HFFc6 (cell line): Measurements from ENCODE around the gene FOXG1. TPM values are rescaled to one million over a fixed set of nuclear protein-coding genes. Genes with fewer than 3 reads are reported as not detected.
A peak's percentile ranks its signal among the peaks of the same experiment; 100 is the strongest.

Experiments used
- DNase-seq: peaks from one replicate; pipeline ENCODE4 v3.0.0-alpha.2; 2018
- H3K27ac Mint-ChIP-seq: 2 replicates; pipeline ENCODE4 v1.8.0; 2020; ENCODE audit warnings: mild to moderate bottlenecking, mixed read lengths
- H3K27me3 Mint-ChIP-seq: 2 replicates; pipeline ENCODE4 v1.8.0; 2021; ENCODE audit warnings: mild to moderate bottlenecking, moderate library complexity, mixed read lengths; ENCODE audit not compliant: insufficient read depth
- H3K36me3 Mint-ChIP-seq: 2 replicates; pipeline ENCODE4 v1.8.0; 2021; ENCODE audit warnings: low read depth, mixed read lengths
- H3K4me1 Mint-ChIP-seq: 2 replicates; pipeline ENCODE4 v1.8.0; 2020; ENCODE audit warnings: low read depth, mixed read lengths
- H3K4me3 Mint-ChIP-seq: 2 replicates; pipeline ENCODE4 v1.8.0; 2020; ENCODE audit warnings: mild to moderate bottlenecking, moderate library complexity, mixed read lengths
- H3K9me3 Mint-ChIP-seq: 2 replicates; pipeline ENCODE4 v1.8.0; 2020; ENCODE audit warnings: mild to moderate bottlenecking, mixed read lengths
- total RNA-seq, 6 experiments: library from RNA; stranded (reverse); fragmentation: NEBNext Ultra II Directional; extraction: Animal tissue kit (Norgen Biotek cat#: 25700); gene quantifications; 2 replicates in 1 of 6; 3 replicates in 5 of 6; pipeline ENCODE4 v1.2.3, GENCODE V29; 2021
- TF ChIP-seq, protein P1 (sequence below): fragments of 200-600 bp; sonication (generic); IDR thresholded peaks from 2 replicates; pipeline ENCODE4 v1.5.0; 2021; ENCODE audit warnings: antibody characterized with exemption, mild to moderate bottlenecking

The FOXG1 gene
- total RNA-seq, 6 experiments from 2014 or later, result 0.06 TPM; not detected in 5

DNA sequence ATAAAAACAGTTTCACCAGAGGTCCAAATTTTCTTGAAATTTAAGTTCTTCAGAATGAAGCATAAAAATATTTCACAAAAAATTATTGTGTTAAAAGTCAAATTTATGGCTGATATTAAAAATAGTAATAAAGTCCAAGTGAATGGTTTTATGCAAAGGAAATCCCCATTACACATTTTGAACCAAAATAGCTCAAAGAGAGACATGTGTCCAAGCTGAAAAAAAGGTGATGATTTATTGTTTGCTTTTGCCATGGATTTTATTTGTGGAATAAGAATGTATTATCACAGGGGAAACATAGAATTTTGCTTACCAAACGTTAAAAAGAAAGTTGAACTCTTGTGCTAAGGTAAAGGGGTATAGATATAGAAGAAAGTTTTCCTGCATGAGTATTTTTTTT is 4.6 kb downstream of the FOXG1 start:
- Mint-ChIP-seq H3K36me3 (0 out of 2 replicates have a peak, but pooled peaks cover 9% of the 10 kb centered on the region), H3K4me3 (no peak overlapping the region)

DNA sequence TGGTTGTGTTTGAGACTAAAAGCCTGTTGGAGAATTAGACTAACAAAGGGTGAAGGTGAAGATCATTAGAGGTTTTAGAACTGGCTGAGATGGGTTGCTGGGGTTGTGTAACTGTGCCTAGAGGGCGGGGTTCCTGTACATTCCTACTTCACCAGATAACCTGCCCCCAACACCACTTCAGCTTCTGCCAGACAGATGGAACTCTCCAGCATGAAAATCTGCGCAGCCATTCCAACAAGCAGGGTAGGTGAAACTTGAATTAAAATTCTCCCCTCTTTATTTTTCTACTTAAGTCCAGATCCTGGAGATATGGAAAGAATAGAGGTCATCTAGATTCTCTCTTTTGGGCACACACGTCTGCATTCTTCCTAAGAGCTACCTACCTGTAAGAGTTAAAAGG is 6.0 kb downstream of the FOXG1 start:
- Mint-ChIP-seq H3K4me1 (peaks cover 19% of the 10 kb centered on the region), H3K9me3 (peaks cover 12% of the 10 kb centered on the region), H3K36me3 (0 out of 2 replicates have a peak, but pooled peaks cover 9% of the 10 kb centered on the region), H3K4me3 (no peak overlapping the region), H3K27ac (no peak overlapping the region), H3K27me3 (peaks cover 52% of the 10 kb centered on the region)
- TF ChIP-seq, protein P1, sequence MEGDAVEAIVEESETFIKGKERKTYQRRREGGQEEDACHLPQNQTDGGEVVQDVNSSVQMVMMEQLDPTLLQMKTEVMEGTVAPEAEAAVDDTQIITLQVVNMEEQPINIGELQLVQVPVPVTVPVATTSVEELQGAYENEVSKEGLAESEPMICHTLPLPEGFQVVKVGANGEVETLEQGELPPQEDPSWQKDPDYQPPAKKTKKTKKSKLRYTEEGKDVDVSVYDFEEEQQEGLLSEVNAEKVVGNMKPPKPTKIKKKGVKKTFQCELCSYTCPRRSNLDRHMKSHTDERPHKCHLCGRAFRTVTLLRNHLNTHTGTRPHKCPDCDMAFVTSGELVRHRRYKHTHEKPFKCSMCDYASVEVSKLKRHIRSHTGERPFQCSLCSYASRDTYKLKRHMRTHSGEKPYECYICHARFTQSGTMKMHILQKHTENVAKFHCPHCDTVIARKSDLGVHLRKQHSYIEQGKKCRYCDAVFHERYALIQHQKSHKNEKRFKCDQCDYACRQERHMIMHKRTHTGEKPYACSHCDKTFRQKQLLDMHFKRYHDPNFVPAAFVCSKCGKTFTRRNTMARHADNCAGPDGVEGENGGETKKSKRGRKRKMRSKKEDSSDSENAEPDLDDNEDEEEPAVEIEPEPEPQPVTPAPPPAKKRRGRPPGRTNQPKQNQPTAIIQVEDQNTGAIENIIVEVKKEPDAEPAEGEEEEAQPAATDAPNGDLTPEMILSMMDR, result no peak
- DNase-seq, result no peak

More for the DNA sequence above, 4.6 kb downstream of the FOXG1 start:
- DNase-seq, result no peak
- peaks cover 22% of the 10 kb centered on the region for H3K4me1 Mint-ChIP-seq
- H3K9me3 Mint-ChIP-seq, result peaks cover 16% of the 10 kb centered on the region
- H3K27ac Mint-ChIP-seq, result no peak overlapping the region
- peaks cover 53% of the 10 kb centered on the region for H3K27me3 Mint-ChIP-seq
- TF ChIP-seq, protein P1, result no peak

DNA sequence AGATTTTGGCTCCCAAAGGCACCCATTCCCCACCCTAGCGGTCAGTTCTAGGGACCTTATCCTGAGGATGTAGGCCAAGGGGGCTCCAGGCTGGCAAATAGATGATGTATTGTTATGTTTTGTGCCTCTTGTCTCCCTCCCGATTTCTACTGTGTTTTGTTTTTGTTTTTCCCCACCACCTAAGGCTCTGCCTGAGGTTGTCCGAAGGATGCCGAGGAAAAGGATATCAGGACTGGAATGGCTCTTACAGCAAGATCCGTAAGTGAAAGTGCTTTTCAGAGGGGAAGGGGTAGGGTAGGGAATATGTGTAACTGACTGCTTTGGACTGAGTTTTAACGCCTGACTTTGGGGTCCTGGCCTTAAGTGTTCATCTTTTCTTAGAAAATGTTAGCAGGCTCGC is 6.6 kb downstream of the FOXG1 start:
- H3K4me1 Mint-ChIP-seq, result peaks cover 19% of the 10 kb centered on the region
- no peak overlapping the region for H3K27ac Mint-ChIP-seq
- no peak for DNase-seq
- H3K36me3 Mint-ChIP-seq, result 0 out of 2 replicates have a peak, but pooled peaks cover 9% of the 10 kb centered on the region
- peaks cover 52% of the 10 kb centered on the region for H3K27me3 Mint-ChIP-seq
- peaks cover 7% of the 10 kb centered on the region for H3K9me3 Mint-ChIP-seq
- TF ChIP-seq, protein P1, result no peak
- peak overlapping the region; percentile 67 for H3K4me3 Mint-ChIP-seq

DNA sequence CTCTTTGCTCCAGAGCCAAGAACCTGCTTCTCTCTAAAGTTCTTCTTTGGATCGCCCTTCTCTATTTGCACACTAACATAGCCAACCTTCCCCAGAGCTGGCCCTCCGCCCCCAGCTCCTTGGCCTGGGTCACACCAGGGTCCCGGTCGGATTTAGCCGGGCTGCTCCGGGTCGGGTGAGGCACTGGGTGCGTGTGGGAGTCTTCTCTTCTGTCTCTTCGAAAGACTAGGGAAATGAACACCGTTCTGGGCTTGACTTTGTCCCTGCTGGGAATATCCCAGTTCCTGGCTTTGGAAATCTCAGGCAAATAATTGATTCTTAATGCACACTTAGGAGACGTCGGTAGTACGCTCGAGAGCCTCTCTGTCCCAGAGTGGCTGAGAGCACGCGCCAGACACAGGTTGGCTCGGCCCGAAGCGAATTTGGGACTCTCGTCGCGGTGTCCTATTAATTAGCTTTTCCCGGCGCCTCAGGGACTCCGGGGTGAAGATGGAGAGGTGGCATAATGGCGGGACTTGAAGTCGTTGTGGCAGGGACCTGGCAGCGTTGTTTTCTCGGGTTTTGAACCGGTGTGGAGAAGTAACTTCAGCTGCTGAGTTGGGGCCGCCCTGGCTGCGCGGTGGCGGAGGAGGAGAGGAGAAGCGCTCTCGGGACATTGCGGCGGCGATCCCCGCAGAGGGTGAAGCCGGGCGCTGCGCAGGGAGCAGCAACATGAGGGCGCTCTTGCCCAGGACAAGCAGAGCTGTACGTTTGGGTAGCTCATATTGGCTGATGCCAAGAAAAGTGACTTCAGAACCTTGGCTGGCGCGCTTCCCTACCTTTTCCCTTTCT is 7.5 kb downstream of the FOXG1 start:
- TF ChIP-seq, protein P1, result peak; percentile 38; the same call in 1 of the 2 replicates
- H3K27ac Mint-ChIP-seq, result no peak overlapping the region
- no peaks in the 10 kb centered on the region; the same call in 1 of the 2 replicates for H3K9me3 Mint-ChIP-seq
- H3K27me3 Mint-ChIP-seq, result peaks cover 49% of the 10 kb centered on the region
- no peak for DNase-seq
- H3K4me1 Mint-ChIP-seq, result peaks cover 19% of the 10 kb centered on the region
- H3K4me3 Mint-ChIP-seq, result peak overlapping the region; percentile 67
- H3K36me3 Mint-ChIP-seq, result 0 out of 2 replicates have a peak, but pooled peaks cover 9% of the 10 kb centered on the region

DNA sequence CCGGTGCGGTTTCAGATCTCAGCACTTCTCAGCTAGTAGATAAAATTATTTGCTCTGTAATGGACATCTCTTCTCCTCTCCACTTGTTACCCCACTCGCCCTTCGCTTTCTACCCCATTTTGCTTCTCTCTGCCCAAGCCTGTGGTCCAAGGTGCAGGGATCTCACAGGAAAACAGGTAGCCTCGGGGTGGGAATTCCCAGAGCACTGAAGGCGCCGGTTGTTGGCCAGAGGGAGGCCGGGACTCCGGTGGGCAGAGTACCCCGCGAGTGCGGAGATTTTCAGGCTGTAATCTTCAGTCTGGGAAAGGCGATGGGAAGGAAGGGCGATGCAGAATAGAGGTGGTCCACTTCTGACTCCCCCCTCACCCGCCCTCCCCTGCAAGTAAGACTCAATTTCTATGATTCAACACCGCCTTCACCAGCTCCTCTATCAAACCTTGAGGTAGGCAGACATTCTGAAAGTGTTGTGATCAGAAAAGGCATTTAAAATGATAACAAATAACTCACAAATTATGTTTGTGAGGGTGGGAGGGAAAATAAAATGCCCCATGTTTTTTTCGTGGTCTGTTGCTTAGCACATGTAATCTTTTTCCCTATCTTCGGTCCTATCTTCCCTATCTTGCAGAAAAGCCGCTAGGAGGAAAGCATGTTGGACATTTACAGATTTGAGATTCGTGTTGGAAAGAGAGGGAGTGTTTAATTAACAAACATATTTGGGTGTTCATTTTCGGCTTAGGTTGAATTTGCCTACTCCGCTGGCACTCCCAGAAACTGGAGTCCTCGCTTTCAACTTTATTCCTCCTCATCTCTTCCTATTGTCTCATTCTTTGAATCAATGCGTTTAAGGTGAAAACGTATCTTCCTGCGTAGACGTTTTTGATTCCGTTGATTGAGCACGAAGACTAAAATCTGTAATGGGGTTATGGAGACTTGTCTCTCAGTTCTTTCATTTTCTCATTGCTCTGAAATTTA is 8.5 kb downstream of the FOXG1 start:
- H3K9me3 Mint-ChIP-seq, result no peaks in the 10 kb centered on the region; the same call in 1 of the 2 replicates
- no peak overlapping the region for H3K27ac Mint-ChIP-seq
- peak overlapping the region; percentile 42; the same call in 1 of the 2 replicates for H3K4me3 Mint-ChIP-seq
- peaks cover 19% of the 10 kb centered on the region for H3K4me1 Mint-ChIP-seq
- no peak for DNase-seq
- TF ChIP-seq, protein P1, result no peak
- H3K27me3 Mint-ChIP-seq, result peaks cover 49% of the 10 kb centered on the region
- 0 out of 2 replicates have a peak, but pooled peaks cover 9% of the 10 kb centered on the region for H3K36me3 Mint-ChIP-seq
